Endothelial cell of hepatic sinusoid (primary cell): ENCODE measurements around the gene FOSL1.

Source experiments
- in situ Hi-C: cut with HindIII; loops from 2 replicates; pipeline ENCODE4 v1.10.0; 2017; ENCODE audit warnings: low sequenced_read_pairs

The FOSL1 gene

GRCh38 chr11:65920372-65920802 is 20.2 kb upstream of the FOSL1 start:
- in situ Hi-C loops = no loop called here

GRCh38 chr11:65919573-65920371 is 19.6 kb upstream of the FOSL1 start:
- in situ Hi-C loops = no loop called here

GRCh38 chr11:65919141-65919572 is 19.0 kb upstream of the FOSL1 start, which contains the start of gene DRAP1:
DRAP1 (plus strand) TSS chr11:65919426; CDS start chr11:65919502, 76 bp downstream.
- in situ Hi-C loops = no loop called here

- in situ Hi-C loops = no loop called here
Observed at GRCh38 chr11:65918211-65919140, 18.3 kb upstream of the FOSL1 start, which contains the start of gene C11orf68. C11orf68 (minus strand) TSS chr11:65919062; CDS start chr11:65919031, 31 bp downstream.

GRCh38 chr11:65917434-65918210 is 17.4 kb upstream of the FOSL1 start:
- in situ Hi-C loops = no loop called here

GRCh38 chr11:65917077-65917433 is 16.9 kb upstream of the FOSL1 start:
- in situ Hi-C loops = no loop called here

GRCh38 chr11:65916391-65916790 is 16.2 kb upstream of the FOSL1 start:
- in situ Hi-C loops = no loop called here

GRCh38 chr11:65915821-65916251 is 15.6 kb upstream of the FOSL1 start:
- in situ Hi-C loops = no loop called here

- in situ Hi-C loops = no loop called here
Observed at GRCh38 chr11:65915101-65915820, 15.1 kb upstream of the FOSL1 start.

- in situ Hi-C loops = no loop called here
Observed at GRCh38 chr11:65912845-65913244, 12.7 kb upstream of the FOSL1 start.

- in situ Hi-C loops = no loop called here
Observed at GRCh38 chr11:65911682-65912568, 11.7 kb upstream of the FOSL1 start.

GRCh38 chr11:65907878-65908277 is 7.7 kb upstream of the FOSL1 start:
- in situ Hi-C loops = no loop called here

GRCh38 chr11:65906602-65907001 is 6.4 kb upstream of the FOSL1 start:
- in situ Hi-C loops = no loop called here

- in situ Hi-C loops = no loop called here
Observed at GRCh38 chr11:65903715-65904114, 3.5 kb upstream of the FOSL1 start.

GRCh38 chr11:65903068-65903481 is 2.9 kb upstream of the FOSL1 start:
- in situ Hi-C loops = no loop called here

- in situ Hi-C loops = no loop called here
Observed at GRCh38 chr11:65900899-65901180, 652 bp upstream of the FOSL1 start.

GRCh38 chr11:65899356-65900124 is 648 bp downstream of the FOSL1 start:
- in situ Hi-C loops = loop anchor here (5.0 to 10.0 kb wide), 2 partner anchors 38 to 265 kb away; partner anchors contain the start of gene SIPA1

GRCh38 chr11:65898656-65899355 is 1.4 kb downstream of the FOSL1 start:
- in situ Hi-C loops = loop anchor here (5.0 to 10.0 kb wide), 2 partner anchors 38 to 264 kb away; partner anchors contain the start of gene SIPA1
